Activated CD4-positive, alpha-beta T cell treated with anti-CD3 and anti-CD28 coated beads, Interleukin-2, amount 50 U/mL, for 16 hours (primary cell): ENCODE measurements around the gene TSPAN14.
"Not testable (repeated sequence)": the region's sequence is repeated elsewhere in the genome, so short reads cannot be mapped to it uniquely, and the experiment has no call there.

ENCODE experiments used
- DNase-seq: peaks from one replicate; pipeline ENCODE4 v3.0.0-alpha.2; 2020

The TSPAN14 gene

GRCh38 chr10:80453842-80454512 is at the start of gene TSPAN14:
Gene TSPAN14 (plus strand): TSS chr10:80454310. CDS start chr10:80489234, 34,924 bp downstream.
- DNase-seq, result peak; percentile 77

GRCh38 chr10:80405035-80405434 is 49.1 kb upstream of the TSPAN14 start:
- DNase-seq, result no peak

- DNase-seq, result no peak
These were observed 48.5 kb upstream of the TSPAN14 start for GRCh38 chr10:80405626-80406025.

GRCh38 chr10:80406204-80406603 is 47.9 kb upstream of the TSPAN14 start:
- no peak for DNase-seq

GRCh38 chr10:80407812-80408241 is 46.3 kb upstream of the TSPAN14 start:
- peak; percentile 35 for DNase-seq

GRCh38 chr10:80408242-80409101 is 45.6 kb upstream of the TSPAN14 start, which contains the start of gene PRXL2A:
Gene PRXL2A (plus strand): TSS chr10:80408551. CDS start chr10:80420468, 11,917 bp downstream.
- peak; percentile 83 for DNase-seq

- no peak for DNase-seq
These were observed 45.0 kb upstream of the TSPAN14 start for GRCh38 chr10:80409121-80409520.

- DNase-seq, result no peak
These were observed 44.0 kb upstream of the TSPAN14 start for GRCh38 chr10:80410122-80410521.

- DNase-seq, result no peak
These were observed 43.4 kb upstream of the TSPAN14 start for GRCh38 chr10:80410578-80411145.

- no peak for DNase-seq
These were observed 42.8 kb upstream of the TSPAN14 start for GRCh38 chr10:80411267-80411668.

- no peak for DNase-seq
These were observed 42.4 kb upstream of the TSPAN14 start for GRCh38 chr10:80411681-80412220.

GRCh38 chr10:80412486-80412885 is 41.6 kb upstream of the TSPAN14 start:
- DNase-seq, result no peak

GRCh38 chr10:80413271-80413996 is 40.7 kb upstream of the TSPAN14 start:
- DNase-seq, result no peak

- no peak for DNase-seq
These were observed 39.8 kb upstream of the TSPAN14 start for GRCh38 chr10:80414142-80414895.

GRCh38 chr10:80415734-80416478 is 38.2 kb upstream of the TSPAN14 start:
- DNase-seq, result no peak

GRCh38 chr10:80416479-80417098 is 37.5 kb upstream of the TSPAN14 start:
- no peak for DNase-seq

- DNase-seq, result not testable (repeated sequence)
These were observed 36.9 kb upstream of the TSPAN14 start for GRCh38 chr10:80417256-80417655.

- no peak for DNase-seq
These were observed 32.9 kb upstream of the TSPAN14 start for GRCh38 chr10:80421050-80421706.

GRCh38 chr10:80421707-80422536 is 32.2 kb upstream of the TSPAN14 start:
- no peak for DNase-seq
